OCI-LY3 (cell line): ENCODE results near the gene UMAD1.

Source experiments
- H2AFZ ChIP-seq: fragments of 200-600, 300-600 bp; shearing (Covaris generic); 2 replicates; pipeline ENCODE4 v1.6.0; 2014; ENCODE audit warnings: antibody characterized with exemption, low read depth, low read length
- H3K27ac ChIP-seq: fragments of 200-600, 300-600 bp; sonication (generic); 2 replicates; pipeline ENCODE4 v1.5.1; 2014; ENCODE audit warnings: mild to moderate bottlenecking, low read length, moderate library complexity, mixed read lengths
- H3K27me3 ChIP-seq: fragments of 200-600, 300-600 bp; sonication (generic); 2 replicates; pipeline ENCODE4 v1.6.1; 2014; ENCODE audit warnings: low read depth, low read length, mixed read lengths
- H3K36me3 ChIP-seq: fragments of 200-600, 300-600 bp; sonication (generic); replicated peaks from 2 replicates; pipeline ENCODE3; 2014; ENCODE audit warnings: low read depth, low read length, mixed read lengths
- H3K4me1 ChIP-seq: fragments of 300-600, 200-600 bp; sonication (generic); 2 replicates; pipeline ENCODE4 v1.6.1; 2014; ENCODE audit warnings: low read length, mixed read lengths
- H3K4me2 ChIP-seq: fragments of 200-600, 300-600 bp; sonication (generic); 2 replicates; pipeline ENCODE4 v1.6.1; 2014; ENCODE audit warnings: low read length, mixed read lengths
- H3K4me3 ChIP-seq: fragments of 300-600, 200-600 bp; sonication (generic); 2 replicates; pipeline ENCODE4 v1.5.1; 2014; ENCODE audit warnings: antibody characterized with exemption, mild to moderate bottlenecking, low read length, moderate library complexity
- H3K79me2 ChIP-seq: fragments of 300-600, 200-600 bp; shearing (Covaris generic); 2 replicates; pipeline ENCODE4 v1.6.1; 2014; ENCODE audit warnings: mild to moderate bottlenecking, low read length, mixed read lengths
- H3K9ac ChIP-seq: fragments of 300-600, 200-600 bp; shearing (Covaris generic); 2 replicates; pipeline ENCODE4 v1.6.0; 2014; ENCODE audit warnings: mild to moderate bottlenecking, low read length, moderate library complexity
- H3K9me3 ChIP-seq: fragments of 200-600, 300-600 bp; shearing (Covaris generic); 2 replicates; pipeline ENCODE4 v1.6.1; 2014; ENCODE audit warnings: low read length, mixed read lengths; ENCODE audit not compliant: insufficient read depth
- H4K20me1 ChIP-seq: fragments of 200-600, 300-600 bp; sonication (generic); 2 replicates; pipeline ENCODE4 v1.6.1; 2016; ENCODE audit warnings: low read length, mixed read lengths; ENCODE audit not compliant: insufficient read depth
- EZH2phosphoT487 ChIP-seq: fragments of 200-600 bp; shearing (Covaris generic); IDR thresholded peaks from 2 replicates; pipeline ENCODE4 v1.6.1; 2018; ENCODE audit warnings: antibody characterized with exemption, mixed run types, low read depth
- TF ChIP-seq, protein P1 (sequence below): fragments of 200-600, 300-600 bp; sonication (generic); IDR thresholded peaks from 2 replicates; pipeline ENCODE4 v1.5.1; 2014; ENCODE audit warnings: antibody characterized with exemption, low read length, low read depth

UMAD1 gene

GRCh38 chr7:7765422-7765821 is 124.9 kb downstream of the UMAD1 start:
- H3K27me3 ChIP-seq: no peaks in the 10 kb centered on the region
- peaks cover 23% of the 10 kb centered on the region for H3K4me1 ChIP-seq
- H3K36me3 ChIP-seq: no peaks in the 10 kb centered on the region
- no peak overlapping the region for H3K27ac ChIP-seq
- H3K79me2 ChIP-seq: no peaks in the 10 kb centered on the region
- H2AFZ ChIP-seq: no peak overlapping the region
- H3K9me3 ChIP-seq: no peaks in the 10 kb centered on the region
- no peak for TF ChIP-seq EZH2phosphoT487
- TF ChIP-seq, protein P1, sequence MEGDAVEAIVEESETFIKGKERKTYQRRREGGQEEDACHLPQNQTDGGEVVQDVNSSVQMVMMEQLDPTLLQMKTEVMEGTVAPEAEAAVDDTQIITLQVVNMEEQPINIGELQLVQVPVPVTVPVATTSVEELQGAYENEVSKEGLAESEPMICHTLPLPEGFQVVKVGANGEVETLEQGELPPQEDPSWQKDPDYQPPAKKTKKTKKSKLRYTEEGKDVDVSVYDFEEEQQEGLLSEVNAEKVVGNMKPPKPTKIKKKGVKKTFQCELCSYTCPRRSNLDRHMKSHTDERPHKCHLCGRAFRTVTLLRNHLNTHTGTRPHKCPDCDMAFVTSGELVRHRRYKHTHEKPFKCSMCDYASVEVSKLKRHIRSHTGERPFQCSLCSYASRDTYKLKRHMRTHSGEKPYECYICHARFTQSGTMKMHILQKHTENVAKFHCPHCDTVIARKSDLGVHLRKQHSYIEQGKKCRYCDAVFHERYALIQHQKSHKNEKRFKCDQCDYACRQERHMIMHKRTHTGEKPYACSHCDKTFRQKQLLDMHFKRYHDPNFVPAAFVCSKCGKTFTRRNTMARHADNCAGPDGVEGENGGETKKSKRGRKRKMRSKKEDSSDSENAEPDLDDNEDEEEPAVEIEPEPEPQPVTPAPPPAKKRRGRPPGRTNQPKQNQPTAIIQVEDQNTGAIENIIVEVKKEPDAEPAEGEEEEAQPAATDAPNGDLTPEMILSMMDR: no peak
- H3K4me2 ChIP-seq: no peak overlapping the region
- H4K20me1 ChIP-seq: no peaks in the 10 kb centered on the region
- no peak overlapping the region for H3K4me3 ChIP-seq
- H3K9ac ChIP-seq: no peak overlapping the region

DNA sequence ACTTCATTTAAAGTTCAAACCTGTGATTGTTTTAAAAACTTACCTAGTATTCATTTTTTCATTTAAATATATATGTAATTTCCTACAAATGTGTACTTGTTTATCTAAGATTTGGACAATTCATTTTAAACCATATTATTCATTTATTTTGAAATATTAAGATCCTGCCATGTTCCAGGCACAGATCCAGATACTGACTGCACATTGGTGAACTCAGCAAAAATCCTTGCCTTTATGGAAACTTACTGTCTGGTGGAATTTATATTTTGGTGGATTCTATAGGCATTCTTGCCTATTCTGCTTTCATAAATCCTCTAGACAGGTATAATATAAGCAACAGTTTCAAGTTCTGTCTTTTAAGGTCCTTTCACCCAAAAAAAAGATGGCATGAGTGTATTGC is 126.1 kb downstream of the UMAD1 start:
- H3K4me3 ChIP-seq: no peak overlapping the region
- H3K36me3 ChIP-seq: no peaks in the 10 kb centered on the region
- H2AFZ ChIP-seq: no peak overlapping the region
- H3K4me2 ChIP-seq: no peak overlapping the region
- H4K20me1 ChIP-seq: no peaks in the 10 kb centered on the region
- H3K9ac ChIP-seq: no peak overlapping the region
- H3K9me3 ChIP-seq: no peaks in the 10 kb centered on the region
- H3K4me1 ChIP-seq: peaks cover 19% of the 10 kb centered on the region
- no peak for TF ChIP-seq EZH2phosphoT487
- TF ChIP-seq, protein P1: no peak
- no peaks in the 10 kb centered on the region for H3K79me2 ChIP-seq
- H3K27me3 ChIP-seq: no peaks in the 10 kb centered on the region
- H3K27ac ChIP-seq: no peak overlapping the region

DNA sequence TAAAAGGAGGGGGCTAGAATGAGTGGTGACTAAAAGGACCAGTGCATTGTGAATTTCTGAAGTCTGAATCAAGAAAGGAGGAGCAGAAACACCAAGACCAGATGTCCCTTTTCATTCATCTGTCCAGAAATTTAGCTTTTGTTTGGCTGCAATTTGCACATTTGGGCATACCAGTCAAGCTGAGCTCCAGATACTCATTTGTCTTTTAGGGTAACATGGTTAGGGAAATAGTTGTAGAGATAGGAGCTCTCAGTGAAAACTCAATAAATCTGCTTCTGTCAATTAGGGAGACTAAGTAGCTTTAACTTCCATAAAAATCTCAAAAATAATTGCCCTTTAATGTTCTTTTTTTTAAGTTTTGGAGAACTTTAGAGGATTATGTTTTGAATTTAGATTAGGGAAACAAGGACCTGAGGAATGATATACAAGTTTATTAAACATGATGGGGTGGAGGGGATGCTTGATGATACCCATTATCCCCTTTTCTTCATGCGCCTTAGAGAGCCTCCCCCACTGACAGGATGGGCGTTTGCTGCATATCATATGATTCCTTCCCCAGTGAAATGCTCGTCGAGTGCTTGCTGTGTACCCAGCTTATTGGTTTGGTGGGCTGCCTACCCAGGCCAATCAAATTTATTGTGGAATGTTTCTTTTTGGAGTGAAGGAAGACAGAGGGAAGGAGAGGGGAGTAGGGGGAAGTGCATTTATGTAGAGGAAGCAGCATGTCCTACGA is 128.6 kb downstream of the UMAD1 start:
- Histone ChIP-seq H3K4me3 (no peak overlapping the region), H3K9ac (no peak overlapping the region), H3K9me3 (no peaks in the 10 kb centered on the region), H2AFZ (no peak overlapping the region), H3K79me2 (no peaks in the 10 kb centered on the region), H3K27ac (no peak overlapping the region), H4K20me1 (no peaks in the 10 kb centered on the region), H3K4me2 (no peak overlapping the region), H3K36me3 (no peaks in the 10 kb centered on the region), H3K4me1 (peaks cover 33% of the 10 kb centered on the region), H3K27me3 (no peaks in the 10 kb centered on the region)
- TF ChIP-seq, protein P1: no peak
- TF ChIP-seq EZH2phosphoT487: no peak

DNA sequence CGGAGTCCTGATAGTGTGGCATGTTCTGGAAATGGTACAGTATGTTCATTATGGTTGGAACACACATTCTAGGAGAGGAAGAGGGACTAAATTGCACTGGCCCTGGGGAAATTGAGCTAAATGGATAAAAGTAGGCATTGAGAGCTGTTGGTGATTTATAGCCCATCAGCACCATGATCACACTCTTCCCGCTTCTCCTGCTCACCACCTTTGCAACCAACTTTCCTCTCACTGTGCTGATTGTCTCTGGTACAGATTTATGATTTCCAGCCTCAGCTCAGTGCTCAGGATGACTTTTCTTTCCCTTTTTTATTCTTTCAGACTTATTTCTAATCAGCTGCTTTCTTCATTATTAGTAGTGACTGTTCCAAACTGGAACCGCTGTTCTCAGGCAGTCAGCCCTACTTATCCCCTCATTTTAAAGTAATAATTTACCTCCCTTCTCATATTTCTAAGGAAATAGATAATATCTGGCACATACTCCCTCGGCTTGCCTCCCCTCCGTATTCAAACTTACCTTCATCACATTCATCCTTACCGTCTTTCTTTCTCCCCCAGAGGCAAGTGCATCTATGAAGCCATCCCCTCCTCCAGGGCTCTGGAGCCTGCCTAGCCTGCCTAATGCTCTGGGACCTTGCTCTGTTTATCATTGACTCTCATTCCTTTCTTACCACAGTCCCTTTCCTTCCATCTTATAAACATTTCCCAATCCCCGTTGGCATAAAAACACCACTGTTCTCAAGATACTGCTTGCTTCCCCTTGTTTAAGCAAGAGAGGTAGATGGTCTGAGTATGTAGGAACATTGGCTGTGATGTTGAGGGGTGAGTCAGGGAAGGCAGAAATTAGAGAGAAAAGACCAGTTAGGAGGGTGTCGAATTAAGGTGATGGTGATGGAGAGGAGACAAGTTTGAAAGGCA is 129.4 kb downstream of the UMAD1 start:
- Histone ChIP-seq H3K36me3 (no peaks in the 10 kb centered on the region), H3K4me2 (no peak overlapping the region), H3K27ac (no peak overlapping the region), H3K4me3 (no peak overlapping the region), H3K27me3 (no peaks in the 10 kb centered on the region), H4K20me1 (no peaks in the 10 kb centered on the region), H3K9ac (no peak overlapping the region), H3K9me3 (no peaks in the 10 kb centered on the region), H3K79me2 (no peaks in the 10 kb centered on the region), H2AFZ (no peak overlapping the region), H3K4me1 (peaks cover 35% of the 10 kb centered on the region)
- TF ChIP-seq, protein P1: no peak
